ENCODE results near the gene NTSR1. TPM values are rescaled to one million over a fixed set of nuclear protein-coding genes. Genes with fewer than 3 reads are reported as not detected.

The NTSR1 gene
- total RNA-seq, 1 donor from 2014 or later = not detected

DNA sequence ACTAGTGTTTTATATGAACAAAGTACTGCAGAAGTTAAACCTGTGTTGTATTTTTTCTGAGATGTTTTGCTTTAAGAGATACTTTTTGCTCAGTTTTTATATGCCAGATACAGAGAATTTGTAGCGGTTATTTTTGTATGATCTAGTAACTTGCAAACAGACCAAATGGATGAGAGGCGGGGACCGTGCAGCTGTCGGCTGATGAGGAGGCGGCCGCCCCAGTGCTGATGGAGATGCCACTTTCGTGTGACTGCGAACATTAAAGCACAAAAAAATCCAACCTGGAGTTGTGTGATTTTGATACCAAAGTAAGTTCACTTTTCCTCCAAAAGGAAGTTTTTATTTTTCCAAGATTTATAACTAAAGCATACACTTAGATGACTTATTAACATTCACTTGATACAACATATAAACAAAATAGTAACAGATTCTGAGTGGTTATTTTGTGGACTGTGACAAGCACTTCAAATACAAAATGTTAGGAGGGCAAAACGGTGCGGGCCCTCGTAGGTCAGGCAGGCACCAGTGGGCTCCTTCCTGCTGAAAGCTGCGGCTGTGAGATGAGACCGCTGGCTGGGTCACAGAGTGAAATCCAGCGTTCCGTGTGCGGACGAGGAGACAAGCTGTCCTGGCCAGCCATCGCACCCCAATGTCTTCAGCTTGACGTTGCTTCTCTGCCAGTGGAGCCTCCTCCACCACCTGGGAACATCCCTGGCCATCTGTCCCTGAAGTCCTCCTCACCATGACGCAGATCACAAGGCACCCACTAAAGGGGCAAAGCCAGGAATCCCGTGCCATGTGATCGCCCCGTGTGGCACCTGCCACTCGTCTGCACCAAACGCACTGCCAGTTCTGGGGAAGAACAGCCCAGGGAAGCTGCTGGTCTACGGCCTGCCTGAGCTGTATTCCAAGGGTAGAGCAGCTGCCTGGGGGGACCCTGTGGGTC is 92.0 kb downstream of the NTSR1 start:
- peaks cover 41% of the 10 kb centered on the region for H3K36me3 Mint-ChIP-seq (ENCODE audit: low read depth)
- ATAC-seq (ENCODE audit: low read depth) (no peak), DNase-seq (no peak)
- H3K27ac Mint-ChIP-seq = no peak overlapping the region
- ChIA-PET CTCF (no interaction called here), POLR2A (no interaction called here)
- TF ChIP-seq, protein P1, sequence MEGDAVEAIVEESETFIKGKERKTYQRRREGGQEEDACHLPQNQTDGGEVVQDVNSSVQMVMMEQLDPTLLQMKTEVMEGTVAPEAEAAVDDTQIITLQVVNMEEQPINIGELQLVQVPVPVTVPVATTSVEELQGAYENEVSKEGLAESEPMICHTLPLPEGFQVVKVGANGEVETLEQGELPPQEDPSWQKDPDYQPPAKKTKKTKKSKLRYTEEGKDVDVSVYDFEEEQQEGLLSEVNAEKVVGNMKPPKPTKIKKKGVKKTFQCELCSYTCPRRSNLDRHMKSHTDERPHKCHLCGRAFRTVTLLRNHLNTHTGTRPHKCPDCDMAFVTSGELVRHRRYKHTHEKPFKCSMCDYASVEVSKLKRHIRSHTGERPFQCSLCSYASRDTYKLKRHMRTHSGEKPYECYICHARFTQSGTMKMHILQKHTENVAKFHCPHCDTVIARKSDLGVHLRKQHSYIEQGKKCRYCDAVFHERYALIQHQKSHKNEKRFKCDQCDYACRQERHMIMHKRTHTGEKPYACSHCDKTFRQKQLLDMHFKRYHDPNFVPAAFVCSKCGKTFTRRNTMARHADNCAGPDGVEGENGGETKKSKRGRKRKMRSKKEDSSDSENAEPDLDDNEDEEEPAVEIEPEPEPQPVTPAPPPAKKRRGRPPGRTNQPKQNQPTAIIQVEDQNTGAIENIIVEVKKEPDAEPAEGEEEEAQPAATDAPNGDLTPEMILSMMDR (IDR thresholded peaks at IDR 0.05) = no peak
- no peak overlapping the region for H3K4me3 Mint-ChIP-seq
- no peaks in the 10 kb centered on the region for H3K9me3 Mint-ChIP-seq
- H3K27me3 Mint-ChIP-seq = no peaks in the 10 kb centered on the region
- peaks cover 25% of the 10 kb centered on the region for H3K4me1 Mint-ChIP-seq
- intact Hi-C loops (cut with micrococcal nuclease) = no loop called here

DNA sequence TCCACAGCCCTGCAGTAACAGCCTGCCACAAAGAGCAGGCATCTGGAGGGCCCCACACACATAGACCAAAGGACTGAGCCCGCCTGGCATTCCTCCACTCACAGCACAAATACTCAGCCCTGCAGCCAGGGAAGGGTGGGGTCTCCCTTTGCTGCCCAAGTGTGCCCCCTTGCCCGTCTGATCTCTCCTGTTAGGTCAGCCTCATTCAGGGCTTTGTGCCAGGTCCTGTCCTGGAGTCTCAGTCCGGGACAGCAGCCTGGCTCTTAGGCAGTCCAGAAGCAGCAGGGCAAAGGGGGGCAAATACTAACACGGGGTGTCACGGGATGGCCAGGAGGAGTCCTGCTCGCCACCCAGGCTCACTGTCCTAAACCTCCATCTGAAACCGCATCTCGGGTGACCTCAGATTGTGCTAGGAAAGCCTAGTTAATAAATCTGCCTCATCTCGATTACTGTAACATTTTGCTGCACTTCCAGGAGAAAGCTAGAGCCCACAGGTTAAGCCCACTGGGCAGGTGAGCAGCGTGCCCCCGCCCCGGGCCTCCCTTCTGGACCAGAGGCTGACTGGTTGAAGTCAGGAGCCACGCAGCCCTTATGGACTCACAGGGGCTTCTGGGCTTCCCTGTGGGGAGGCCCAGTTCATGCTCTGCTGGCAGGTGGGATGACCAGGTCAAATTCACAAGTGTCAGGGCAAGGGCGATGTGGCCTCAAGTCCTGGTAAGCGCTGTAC is 92.8 kb downstream of the NTSR1 start:
- Mint-ChIP-seq H3K27me3 (no peaks in the 10 kb centered on the region), H3K9me3 (no peaks in the 10 kb centered on the region), H3K4me3 (no peak overlapping the region), H3K27ac (no peak overlapping the region), H3K4me1 (peaks cover 30% of the 10 kb centered on the region), H3K36me3 (ENCODE audit: low read depth) (peaks cover 43% of the 10 kb centered on the region)
- POLR2A ChIA-PET = no interaction called here
- ATAC-seq (ENCODE audit: low read depth) (no peak), DNase-seq (no peak)
- TF ChIP-seq, protein P1 (IDR thresholded peaks at IDR 0.05) = no peak
- intact Hi-C loops (cut with micrococcal nuclease) = no loop called here
- CTCF ChIA-PET = no interaction called here

DNA sequence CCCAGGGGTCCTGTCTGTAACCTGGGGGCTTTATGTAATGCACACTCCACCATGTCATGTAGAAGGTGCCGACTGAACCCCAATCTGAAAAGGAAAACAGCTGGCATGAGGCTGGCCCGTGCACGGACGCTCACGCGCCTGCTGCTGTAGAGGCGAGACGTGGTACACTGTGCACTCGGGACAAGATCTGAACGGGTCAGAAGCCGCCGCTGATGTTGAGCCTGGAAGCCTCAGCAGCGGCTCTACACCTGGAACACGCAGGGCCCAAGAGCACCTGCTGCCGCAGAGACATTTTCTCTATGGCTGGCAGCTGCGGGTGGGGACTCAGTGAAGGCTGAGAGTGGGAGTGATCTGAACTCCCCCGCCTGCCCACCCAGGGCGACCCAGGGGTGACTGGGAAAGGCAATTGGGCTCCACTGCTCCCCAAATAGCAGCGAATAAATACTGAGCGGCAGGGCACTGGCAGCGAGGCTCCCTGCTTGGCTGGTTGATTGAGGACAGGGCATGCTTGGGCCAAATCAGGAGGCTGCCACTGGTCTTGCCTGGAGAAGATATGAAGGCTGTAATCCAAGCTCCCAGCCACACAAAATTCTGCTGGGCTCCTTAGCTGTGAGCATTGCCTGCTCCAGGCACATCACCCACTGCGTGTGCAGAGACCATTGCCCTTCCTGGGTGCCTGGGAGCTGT is 93.5 kb downstream of the NTSR1 start:
- Mint-ChIP-seq H3K4me3 (no peak overlapping the region), H3K27me3 (no peaks in the 10 kb centered on the region), H3K36me3 (ENCODE audit: low read depth) (peaks cover 47% of the 10 kb centered on the region), H3K9me3 (no peaks in the 10 kb centered on the region), H3K4me1 (peaks cover 33% of the 10 kb centered on the region), H3K27ac (no peak overlapping the region)
- intact Hi-C loops (cut with micrococcal nuclease) = no loop called here
- ATAC-seq (ENCODE audit: low read depth) = no peak
- ChIA-PET CTCF (no interaction called here), POLR2A (interaction anchor here (0.6 kb wide), 1 partner anchor 8 kb away, joined by 3 read pairs; no protein-coding TSS in a partner anchor)
- TF ChIP-seq, protein P1 (IDR thresholded peaks at IDR 0.05) = no peak
- DNase-seq = no peak

DNA sequence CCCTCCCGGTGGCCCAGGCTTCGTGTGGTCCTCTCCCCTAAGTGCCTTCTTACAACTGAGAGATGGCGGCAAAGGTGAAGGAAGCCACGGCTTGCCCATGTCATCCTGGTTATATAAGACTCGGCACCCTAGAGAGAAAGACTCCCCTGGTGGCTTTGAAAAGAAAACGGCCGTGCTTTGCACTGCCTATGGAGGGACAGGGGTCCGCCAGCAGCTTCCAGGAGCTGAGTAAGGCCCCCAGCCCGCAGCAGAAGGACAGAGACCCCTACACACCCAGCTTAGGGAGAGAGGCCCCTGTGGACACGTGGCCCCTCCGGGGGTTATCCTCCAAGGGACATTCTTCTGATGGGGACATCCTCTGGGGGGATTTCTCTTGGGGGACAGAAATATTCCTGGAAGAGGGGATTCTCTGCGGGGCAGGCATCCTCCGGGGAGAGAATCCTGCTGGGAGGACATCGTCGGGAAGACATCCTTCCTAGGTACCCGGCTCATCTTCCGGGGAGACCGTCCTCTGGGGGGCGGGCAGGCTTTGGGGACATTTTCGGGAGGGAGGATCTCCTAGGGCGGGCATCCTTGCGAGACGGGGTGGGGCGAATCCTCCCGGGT is 95.5 kb downstream of the NTSR1 start:
- ChIA-PET CTCF (interaction anchor here (0.9 to 1.3 kb wide), 2 partner anchors 10 to 304 kb away, joined by 3 read pairs; no protein-coding TSS in a partner anchor), POLR2A (interaction anchor here (0.6 to 3.6 kb wide), 4 partner anchors 9 to 153 kb away, joined by 3 to 56 read pairs (median 4); partner anchors contain the start of genes MRGBP and TCFL5)
- TF ChIP-seq, protein P1 (IDR thresholded peaks at IDR 0.05) = no peak
- peaks cover 31% of the 10 kb centered on the region for H3K4me1 Mint-ChIP-seq
- H3K27me3 Mint-ChIP-seq = no peaks in the 10 kb centered on the region
- peaks cover 47% of the 10 kb centered on the region for H3K36me3 Mint-ChIP-seq (ENCODE audit: low read depth)
- intact Hi-C loops (cut with micrococcal nuclease) = loop anchor here (1.0 to 2.0 kb wide), 3 partner anchors 8 to 417 kb away; partner anchors contain the start of genes MRGBP and RPS21
- peak; percentile 32 for ATAC-seq (ENCODE audit: low read depth)
- DNase-seq = no peak
- H3K27ac Mint-ChIP-seq = peak overlapping the region; percentile 94
- H3K9me3 Mint-ChIP-seq = no peaks in the 10 kb centered on the region
- peak overlapping the region; percentile 92 for H3K4me3 Mint-ChIP-seq
